Activated naive CD8-positive, alpha-beta T cell treated with anti-CD3 and anti-CD28 coated beads, Interleukin-2, amount 10 ng/mL, durations not matched to agents 7 days and 5 days (primary cell): Measurements from ENCODE around the gene DUSP5. TPM values are rescaled to one million over a fixed set of nuclear protein-coding genes. Genes with fewer than 3 reads are reported as not detected.

Experiments
- ATAC-seq: fragments of 150-1000 bp; cut with Tn5 transposase; one replicate; pipeline ENCODE4 v1.10.0; 2021; ENCODE audit warnings: low read depth, moderate library complexity
- POLR2A ChIA-PET: fragments of 350-600 bp; sonication (Branson Sonifier 250); formaldehyde crosslinking; loops from one replicate; lab custom pipeline; 2021; ENCODE audit warnings: antibody characterized with exemption; lab: Charles Lee
- DNase-seq: peaks from one replicate; pipeline ENCODE4 v3.0.0; 2021
- H3K27ac Mint-ChIP-seq: one replicate; pipeline ENCODE4 v1.8.0; 2022; ENCODE audit warnings: mild to moderate bottlenecking, mixed read lengths
- H3K27me3 Mint-ChIP-seq: one replicate; pipeline ENCODE4 v1.8.0; 2022; ENCODE audit warnings: mild to moderate bottlenecking, moderate library complexity, mixed read lengths
- H3K36me3 Mint-ChIP-seq: one replicate; pipeline ENCODE4 v1.8.0; 2021; ENCODE audit warnings: mild to moderate bottlenecking, mixed read lengths
- H3K4me1 Mint-ChIP-seq: one replicate; pipeline ENCODE4 v1.8.0; 2021; ENCODE audit warnings: mixed read lengths
- H3K4me3 Mint-ChIP-seq: one replicate; pipeline ENCODE4 v1.8.0; 2022; ENCODE audit warnings: mild to moderate bottlenecking, moderate library complexity, mixed read lengths
- H3K9me3 Mint-ChIP-seq: one replicate; pipeline ENCODE4 v1.8.0; 2021; ENCODE audit warnings: mixed read lengths
- total RNA-seq, 2 experiments: library from RNA; stranded (reverse); gene quantifications; one replicate each; pipeline ENCODE4 v1.2.3, GENCODE V29; 2021

The DUSP5 gene
- total RNA-seq = 10 to 100 TPM; 23.1 to 24.3 TPM

- Mint-ChIP-seq H3K4me1 (peaks cover 38% of the 10 kb centered on the region), H3K36me3 (peaks cover 8% of the 10 kb centered on the region)
Observed at GRCh38 chr10:110497438-110498086, at the start of gene DUSP5. TSS of gene DUSP5 (plus strand) at chr10:110497907. CDS start at chr10:110498122, 215 bp downstream.

GRCh38 chr10:110448682-110449418 lies 48.9 kb upstream of the DUSP5 start:
- ATAC-seq (peak; percentile 61), DNase-seq (peak; percentile 40)
- H3K36me3 Mint-ChIP-seq = peaks cover 6% of the 10 kb centered on the region
- H3K4me3 Mint-ChIP-seq = no peak overlapping the region
- H3K4me1 Mint-ChIP-seq = peaks cover 16% of the 10 kb centered on the region
- H3K27me3 Mint-ChIP-seq = peaks cover 39% of the 10 kb centered on the region
- H3K27ac Mint-ChIP-seq = peak overlapping the region; percentile 36
- POLR2A ChIA-PET = no interaction called here
- peaks cover 2% of the 10 kb centered on the region for H3K9me3 Mint-ChIP-seq

More at GRCh38 chr10:110497438-110498086, at the start of gene DUSP5:
- H3K27me3 Mint-ChIP-seq = no peaks in the 10 kb centered on the region
- ATAC-seq (peak; percentile 71), DNase-seq (peak; percentile 99)
- H3K9me3 Mint-ChIP-seq = no peaks in the 10 kb centered on the region
- peak within 1 kb of the TSS; percentile 86 for H3K27ac Mint-ChIP-seq
- peak within 1 kb of the TSS; percentile 91 for H3K4me3 Mint-ChIP-seq
- POLR2A ChIA-PET = interaction anchor here (1.0 to 2.9 kb wide), 7 partner anchors 10 to 185 kb away, joined by 3 to 14 read pairs (median 8); no protein-coding TSS in a partner anchor

- peaks cover 21% of the 10 kb centered on the region for H3K27me3 Mint-ChIP-seq
- no peak overlapping the region for H3K4me3 Mint-ChIP-seq
- H3K27ac Mint-ChIP-seq = peak overlapping the region; percentile 40
- POLR2A ChIA-PET = no interaction called here
- DNase-seq = peak; percentile 20
- H3K9me3 Mint-ChIP-seq = no peaks in the 10 kb centered on the region
- ATAC-seq = peak; percentile 56
- H3K4me1 Mint-ChIP-seq = peaks cover 12% of the 10 kb centered on the region
- H3K36me3 Mint-ChIP-seq = peaks cover 2% of the 10 kb centered on the region
Observed at GRCh38 chr10:110455446-110455845, 42.3 kb upstream of the DUSP5 start.

- ATAC-seq (no peak), DNase-seq (peak; percentile 17)
- POLR2A ChIA-PET = no interaction called here
- Mint-ChIP-seq H3K27ac (no peak overlapping the region), H3K4me3 (no peak overlapping the region), H3K36me3 (no peaks in the 10 kb centered on the region), H3K9me3 (no peaks in the 10 kb centered on the region), H3K4me1 (peaks cover 15% of the 10 kb centered on the region), H3K27me3 (peaks cover 16% of the 10 kb centered on the region)
Observed at GRCh38 chr10:110456046-110456445, 41.7 kb upstream of the DUSP5 start.

GRCh38 chr10:110456523-110457091 lies 41.1 kb upstream of the DUSP5 start:
- peaks cover 15% of the 10 kb centered on the region for H3K4me1 Mint-ChIP-seq
- H3K27me3 Mint-ChIP-seq = peaks cover 11% of the 10 kb centered on the region
- H3K9me3 Mint-ChIP-seq = no peaks in the 10 kb centered on the region
- no peaks in the 10 kb centered on the region for H3K36me3 Mint-ChIP-seq
- no peak overlapping the region for H3K4me3 Mint-ChIP-seq
- H3K27ac Mint-ChIP-seq = no peak overlapping the region
- POLR2A ChIA-PET = no interaction called here
- peak; percentile 10 for DNase-seq
- no peak for ATAC-seq

GRCh38 chr10:110457851-110458250 lies 39.9 kb upstream of the DUSP5 start:
- Mint-ChIP-seq H3K27ac (no peak overlapping the region), H3K4me1 (peaks cover 15% of the 10 kb centered on the region), H3K27me3 (peaks cover 5% of the 10 kb centered on the region), H3K4me3 (no peak overlapping the region), H3K9me3 (no peaks in the 10 kb centered on the region), H3K36me3 (no peaks in the 10 kb centered on the region)
- POLR2A ChIA-PET = no interaction called here
- ATAC-seq = no peak
- peak; percentile 13 for DNase-seq

- H3K4me3 Mint-ChIP-seq = no peak overlapping the region
- peaks cover 15% of the 10 kb centered on the region for H3K4me1 Mint-ChIP-seq
- no peaks in the 10 kb centered on the region for H3K9me3 Mint-ChIP-seq
- H3K27me3 Mint-ChIP-seq = peaks cover 5% of the 10 kb centered on the region
- ATAC-seq = no peak
- POLR2A ChIA-PET = no interaction called here
- DNase-seq = peak; percentile 13
- H3K27ac Mint-ChIP-seq = no peak overlapping the region
- H3K36me3 Mint-ChIP-seq = no peaks in the 10 kb centered on the region
Observed at GRCh38 chr10:110458266-110458920, 39.3 kb upstream of the DUSP5 start.

GRCh38 chr10:110459600-110459999 lies 38.1 kb upstream of the DUSP5 start:
- H3K9me3 Mint-ChIP-seq = no peaks in the 10 kb centered on the region
- H3K4me1 Mint-ChIP-seq = peaks cover 15% of the 10 kb centered on the region
- POLR2A ChIA-PET = no interaction called here
- DNase-seq (peak; percentile 6), ATAC-seq (no peak)
- no peak overlapping the region for H3K4me3 Mint-ChIP-seq
- peak overlapping the region; percentile 46 for H3K27ac Mint-ChIP-seq
- H3K36me3 Mint-ChIP-seq = no peaks in the 10 kb centered on the region
- peaks cover 5% of the 10 kb centered on the region for H3K27me3 Mint-ChIP-seq

GRCh38 chr10:110460111-110460809 lies 37.4 kb upstream of the DUSP5 start:
- Mint-ChIP-seq H3K4me1 (peaks cover 17% of the 10 kb centered on the region), H3K9me3 (no peaks in the 10 kb centered on the region), H3K36me3 (no peaks in the 10 kb centered on the region), H3K27me3 (peaks cover 5% of the 10 kb centered on the region), H3K4me3 (no peak overlapping the region), H3K27ac (peak overlapping the region; percentile 35)
- POLR2A ChIA-PET = no interaction called here
- DNase-seq (peak; percentile 28), ATAC-seq (peak; percentile 51)

GRCh38 chr10:110461088-110461487 lies 36.6 kb upstream of the DUSP5 start:
- H3K36me3 Mint-ChIP-seq = no peaks in the 10 kb centered on the region
- no peak overlapping the region for H3K27ac Mint-ChIP-seq
- POLR2A ChIA-PET = interaction anchor here (0.5 kb wide), 1 partner anchor 487 kb away, joined by 3 read pairs; no protein-coding TSS in a partner anchor
- H3K27me3 Mint-ChIP-seq = no peaks in the 10 kb centered on the region
- DNase-seq (no peak), ATAC-seq (no peak)
- no peaks in the 10 kb centered on the region for H3K9me3 Mint-ChIP-seq
- peaks cover 8% of the 10 kb centered on the region for H3K4me1 Mint-ChIP-seq
- no peak overlapping the region for H3K4me3 Mint-ChIP-seq

- no peaks in the 10 kb centered on the region for H3K36me3 Mint-ChIP-seq
- no peak overlapping the region for H3K4me3 Mint-ChIP-seq
- H3K9me3 Mint-ChIP-seq = no peaks in the 10 kb centered on the region
- ATAC-seq = no peak
- no peak overlapping the region for H3K27ac Mint-ChIP-seq
- POLR2A ChIA-PET = no interaction called here
- no peaks in the 10 kb centered on the region for H3K27me3 Mint-ChIP-seq
- H3K4me1 Mint-ChIP-seq = peaks cover 5% of the 10 kb centered on the region
- DNase-seq = no peak
Observed at GRCh38 chr10:110461530-110461929, 36.2 kb upstream of the DUSP5 start.

- H3K27me3 Mint-ChIP-seq = no peaks in the 10 kb centered on the region
- peaks cover 5% of the 10 kb centered on the region for H3K4me1 Mint-ChIP-seq
- no peak overlapping the region for H3K27ac Mint-ChIP-seq
- ATAC-seq (no peak), DNase-seq (peak; percentile 8)
- H3K36me3 Mint-ChIP-seq = no peaks in the 10 kb centered on the region
- no peak overlapping the region for H3K4me3 Mint-ChIP-seq
- H3K9me3 Mint-ChIP-seq = no peaks in the 10 kb centered on the region
- POLR2A ChIA-PET = no interaction called here
Observed at GRCh38 chr10:110462166-110463095, 35.3 kb upstream of the DUSP5 start.
